ENCODE measurements around the gene SSR3.

Gene SSR3

DNA sequence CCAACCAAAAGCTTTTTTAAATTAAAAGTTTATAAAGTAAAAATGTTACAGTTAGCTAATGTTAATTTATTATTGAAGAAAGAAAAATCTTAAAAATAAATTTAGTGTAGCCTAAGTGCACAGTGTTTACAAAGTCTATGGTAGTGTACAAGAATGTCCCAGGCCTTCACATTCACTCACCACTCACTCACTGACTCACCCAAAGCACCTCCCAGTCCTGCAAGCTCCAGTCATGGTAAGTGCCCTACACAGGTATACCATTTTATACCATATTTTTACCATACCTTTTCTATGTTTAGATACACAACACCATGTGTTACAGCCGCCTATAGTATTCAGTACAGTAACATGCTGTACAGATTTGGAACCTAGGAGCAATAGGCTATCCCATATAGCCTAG lies 29.1 kb downstream of the SSR3 start:
- Histone ChIP-seq H3K9ac (ENCODE audit: low read depth in 1 of 2, low read length in 2 of 2) (no peak overlapping the region), H3K9me3 (ENCODE audit: control insufficient read depth in 2 of 2, low read length in 2 of 2) (no peaks in the 10 kb centered on the region), H3K27ac (ENCODE audit: low read depth in 2 of 2, low read length in 2 of 2) (no peak overlapping the region), H3K27me3 (ENCODE audit: control insufficient read depth in 2 of 2, insufficient read depth in 2 of 2, low read length in 2 of 2) (no peaks in the 10 kb centered on the region), H3K4me3 (ENCODE audit: low read length in 2 of 2) (no peak overlapping the region), H3K36me3 (ENCODE audit: control insufficient read depth in 2 of 2, insufficient read depth in 2 of 2, low read length in 2 of 2) (no peaks in the 10 kb centered on the region), H3K4me1 (ENCODE audit: control insufficient read depth in 2 of 2, insufficient read depth in 2 of 2, low read length in 2 of 2) (no peaks in the 10 kb centered on the region)

DNA sequence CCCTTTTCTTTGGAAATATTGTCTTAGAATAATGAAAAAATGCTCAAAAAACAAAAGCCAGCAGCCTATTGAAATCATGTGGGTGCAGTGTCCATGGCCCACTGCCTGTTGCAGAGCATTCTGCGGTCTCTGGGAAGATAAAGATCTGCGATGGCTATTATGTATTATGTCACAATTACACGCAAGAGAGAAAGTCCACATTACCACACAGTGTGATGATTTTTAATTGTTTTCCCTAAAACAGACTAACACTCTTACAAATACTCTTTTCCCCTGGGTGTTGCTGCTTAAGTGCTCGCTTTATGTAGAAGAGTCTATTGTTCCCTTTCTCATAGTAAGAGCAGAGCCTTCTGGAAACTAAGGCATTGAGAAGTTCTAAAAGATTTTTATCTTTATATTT lies 32.2 kb downstream of the SSR3 start:
- Histone ChIP-seq H3K27ac (ENCODE audit: low read depth in 2 of 2, low read length in 2 of 2) (no peak overlapping the region), H3K36me3 (ENCODE audit: control insufficient read depth in 2 of 2, insufficient read depth in 2 of 2, low read length in 2 of 2) (no peaks in the 10 kb centered on the region), H3K9me3 (ENCODE audit: control insufficient read depth in 2 of 2, low read length in 2 of 2) (no peaks in the 10 kb centered on the region), H3K27me3 (ENCODE audit: control insufficient read depth in 2 of 2, insufficient read depth in 2 of 2, low read length in 2 of 2) (no peaks in the 10 kb centered on the region), H3K4me3 (ENCODE audit: low read length in 2 of 2) (no peak overlapping the region), H3K9ac (ENCODE audit: low read depth in 1 of 2, low read length in 2 of 2) (no peak overlapping the region), H3K4me1 (ENCODE audit: control insufficient read depth in 2 of 2, insufficient read depth in 2 of 2, low read length in 2 of 2) (no peaks in the 10 kb centered on the region)

DNA sequence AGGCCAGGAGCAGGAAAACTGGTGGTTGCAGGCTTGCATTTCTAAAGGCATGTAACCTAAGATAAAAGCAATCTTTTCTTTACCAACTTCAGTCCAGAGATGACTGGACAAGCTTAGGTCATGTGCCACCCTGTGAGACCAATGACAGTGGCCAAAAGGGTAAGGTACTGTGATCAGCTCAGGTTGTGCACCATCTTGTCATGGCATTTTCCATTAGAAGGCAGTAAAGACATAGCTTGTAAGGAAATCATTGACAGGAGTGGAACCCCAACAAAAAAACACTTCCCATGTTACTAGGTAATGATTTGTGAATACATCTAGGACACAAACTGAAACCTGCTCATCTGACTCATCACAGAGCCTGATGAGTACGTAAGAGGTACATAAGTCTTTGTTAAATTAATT lies 35.2 kb downstream of the SSR3 start:
- Histone ChIP-seq H3K9me3 (ENCODE audit: control insufficient read depth in 2 of 2, low read length in 2 of 2) (no peaks in the 10 kb centered on the region), H3K4me1 (ENCODE audit: control insufficient read depth in 2 of 2, insufficient read depth in 2 of 2, low read length in 2 of 2) (no peaks in the 10 kb centered on the region), H3K27me3 (ENCODE audit: control insufficient read depth in 2 of 2, insufficient read depth in 2 of 2, low read length in 2 of 2) (no peaks in the 10 kb centered on the region), H3K9ac (ENCODE audit: low read depth in 1 of 2, low read length in 2 of 2) (no peak overlapping the region), H3K27ac (ENCODE audit: low read depth in 2 of 2, low read length in 2 of 2) (no peak overlapping the region), H3K4me3 (ENCODE audit: low read length in 2 of 2) (no peak overlapping the region), H3K36me3 (ENCODE audit: control insufficient read depth in 2 of 2, insufficient read depth in 2 of 2, low read length in 2 of 2) (no peaks in the 10 kb centered on the region)

DNA sequence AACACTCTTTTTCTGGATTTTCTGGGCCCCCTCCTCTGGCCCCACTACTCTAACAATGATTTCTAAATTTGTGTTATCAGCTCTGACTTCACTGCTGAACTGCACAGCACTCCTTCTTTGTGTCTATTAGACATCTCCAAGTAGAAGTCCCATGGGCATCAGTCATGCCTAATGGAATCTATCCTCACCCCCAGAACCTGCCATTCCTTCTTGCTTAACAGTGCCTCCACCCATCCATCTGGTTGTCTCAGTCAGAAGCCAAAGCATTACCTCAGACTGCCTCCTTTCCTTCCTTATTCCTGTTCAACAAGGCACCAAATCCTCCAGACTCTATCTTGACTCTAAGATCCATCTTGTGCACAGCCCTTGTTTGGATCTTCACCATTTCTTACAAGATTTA lies 36.2 kb downstream of the SSR3 start:
- no peaks in the 10 kb centered on the region for H3K27me3 ChIP-seq (ENCODE audit: control insufficient read depth in 2 of 2, insufficient read depth in 2 of 2, low read length in 2 of 2)

DNA sequence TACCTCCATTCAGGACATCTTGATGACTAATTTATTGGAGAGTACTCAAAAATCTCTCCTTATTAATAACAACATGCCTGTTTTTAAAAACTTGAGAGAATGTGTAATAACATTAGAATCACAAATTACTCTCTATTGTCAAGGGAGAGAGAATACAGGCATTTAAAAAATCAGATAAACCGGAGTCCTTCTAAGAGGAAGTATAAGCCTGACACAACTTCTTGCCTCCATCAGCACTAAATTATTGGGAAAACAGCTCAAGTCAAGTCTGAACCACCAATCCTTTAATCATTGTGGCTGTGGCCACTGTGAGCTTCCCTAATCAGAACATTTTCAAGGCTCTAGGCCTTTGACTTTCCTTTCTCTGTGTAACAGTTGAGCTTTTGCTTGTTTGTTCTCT lies 38.0 kb downstream of the SSR3 start:
- Histone ChIP-seq H3K9ac (ENCODE audit: low read depth in 1 of 2, low read length in 2 of 2) (no peak overlapping the region), H3K36me3 (ENCODE audit: control insufficient read depth in 2 of 2, insufficient read depth in 2 of 2, low read length in 2 of 2) (no peaks in the 10 kb centered on the region), H3K27ac (ENCODE audit: low read depth in 2 of 2, low read length in 2 of 2) (no peak overlapping the region), H3K4me1 (ENCODE audit: control insufficient read depth in 2 of 2, insufficient read depth in 2 of 2, low read length in 2 of 2) (no peaks in the 10 kb centered on the region), H3K27me3 (ENCODE audit: control insufficient read depth in 2 of 2, insufficient read depth in 2 of 2, low read length in 2 of 2) (no peaks in the 10 kb centered on the region), H3K9me3 (ENCODE audit: control insufficient read depth in 2 of 2, low read length in 2 of 2) (no peaks in the 10 kb centered on the region), H3K4me3 (ENCODE audit: low read length in 2 of 2) (no peak overlapping the region)

More for the DNA sequence above, 36.2 kb downstream of the SSR3 start:
- no peaks in the 10 kb centered on the region for H3K4me1 ChIP-seq (ENCODE audit: control insufficient read depth in 2 of 2, insufficient read depth in 2 of 2, low read length in 2 of 2)
- no peaks in the 10 kb centered on the region for H3K9me3 ChIP-seq (ENCODE audit: control insufficient read depth in 2 of 2, low read length in 2 of 2)
- H3K27ac ChIP-seq (ENCODE audit: low read depth in 2 of 2, low read length in 2 of 2), result no peak overlapping the region
- H3K4me3 ChIP-seq (ENCODE audit: low read length in 2 of 2), result no peak overlapping the region
- no peak overlapping the region for H3K9ac ChIP-seq (ENCODE audit: low read depth in 1 of 2, low read length in 2 of 2)
- H3K36me3 ChIP-seq (ENCODE audit: control insufficient read depth in 2 of 2, insufficient read depth in 2 of 2, low read length in 2 of 2), result no peaks in the 10 kb centered on the region

DNA sequence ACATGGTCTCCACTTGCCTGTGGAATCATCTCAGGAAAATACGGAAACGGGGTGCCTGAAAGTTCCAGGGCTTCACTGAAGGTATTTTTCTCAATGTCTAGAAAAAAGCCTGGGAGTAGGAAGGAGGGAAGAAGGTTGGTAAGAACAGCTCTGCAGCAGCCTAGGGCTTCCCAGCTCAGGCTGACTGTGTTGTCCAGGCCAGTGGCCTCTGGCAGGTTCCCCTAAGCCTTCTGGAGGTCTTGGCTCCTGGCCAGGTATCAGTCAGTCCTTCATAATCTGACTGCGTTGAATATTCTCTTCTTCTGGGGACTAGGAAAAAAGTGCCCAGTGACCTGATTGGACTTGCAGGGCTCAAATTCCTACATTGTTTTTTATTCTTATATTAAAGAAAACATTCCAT lies 38.6 kb downstream of the SSR3 start:
- no peak overlapping the region for H3K4me3 ChIP-seq (ENCODE audit: low read length in 2 of 2)
- H3K9me3 ChIP-seq (ENCODE audit: control insufficient read depth in 2 of 2, low read length in 2 of 2), result no peaks in the 10 kb centered on the region
- H3K27me3 ChIP-seq (ENCODE audit: control insufficient read depth in 2 of 2, insufficient read depth in 2 of 2, low read length in 2 of 2), result no peaks in the 10 kb centered on the region
- no peaks in the 10 kb centered on the region for H3K4me1 ChIP-seq (ENCODE audit: control insufficient read depth in 2 of 2, insufficient read depth in 2 of 2, low read length in 2 of 2)
- H3K27ac ChIP-seq (ENCODE audit: low read depth in 2 of 2, low read length in 2 of 2), result no peak overlapping the region
- H3K9ac ChIP-seq (ENCODE audit: low read depth in 1 of 2, low read length in 2 of 2), result no peak overlapping the region
- no peaks in the 10 kb centered on the region for H3K36me3 ChIP-seq (ENCODE audit: control insufficient read depth in 2 of 2, insufficient read depth in 2 of 2, low read length in 2 of 2)

DNA sequence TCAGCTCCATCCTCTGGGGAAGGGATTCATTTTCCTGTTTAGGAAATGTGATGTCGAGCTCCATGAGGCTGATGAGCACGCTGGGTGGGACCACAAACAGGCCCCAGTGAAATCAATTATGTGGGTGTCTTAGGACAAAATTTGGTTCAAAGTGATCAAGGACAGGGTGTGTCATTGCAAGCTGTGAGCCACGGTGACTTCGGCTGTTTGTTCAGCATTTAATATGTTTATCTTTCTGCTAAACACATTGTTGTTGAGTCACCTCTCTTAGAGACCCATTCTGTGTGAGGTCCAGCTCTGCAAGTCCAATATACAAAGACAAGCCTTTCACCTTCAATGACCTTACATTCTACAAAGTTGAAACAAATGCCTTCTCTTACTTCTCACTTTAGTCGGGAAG lies 41.3 kb downstream of the SSR3 start:
- no peak overlapping the region for H3K9ac ChIP-seq (ENCODE audit: low read depth in 1 of 2, low read length in 2 of 2)
- no peaks in the 10 kb centered on the region for H3K27me3 ChIP-seq (ENCODE audit: control insufficient read depth in 2 of 2, insufficient read depth in 2 of 2, low read length in 2 of 2)
- H3K36me3 ChIP-seq (ENCODE audit: control insufficient read depth in 2 of 2, insufficient read depth in 2 of 2, low read length in 2 of 2), result no peaks in the 10 kb centered on the region
- no peak overlapping the region for H3K27ac ChIP-seq (ENCODE audit: low read depth in 2 of 2, low read length in 2 of 2)
- H3K4me1 ChIP-seq (ENCODE audit: control insufficient read depth in 2 of 2, insufficient read depth in 2 of 2, low read length in 2 of 2), result no peaks in the 10 kb centered on the region
- H3K4me3 ChIP-seq (ENCODE audit: low read length in 2 of 2), result no peak overlapping the region
- H3K9me3 ChIP-seq (ENCODE audit: control insufficient read depth in 2 of 2, low read length in 2 of 2), result no peaks in the 10 kb centered on the region

DNA sequence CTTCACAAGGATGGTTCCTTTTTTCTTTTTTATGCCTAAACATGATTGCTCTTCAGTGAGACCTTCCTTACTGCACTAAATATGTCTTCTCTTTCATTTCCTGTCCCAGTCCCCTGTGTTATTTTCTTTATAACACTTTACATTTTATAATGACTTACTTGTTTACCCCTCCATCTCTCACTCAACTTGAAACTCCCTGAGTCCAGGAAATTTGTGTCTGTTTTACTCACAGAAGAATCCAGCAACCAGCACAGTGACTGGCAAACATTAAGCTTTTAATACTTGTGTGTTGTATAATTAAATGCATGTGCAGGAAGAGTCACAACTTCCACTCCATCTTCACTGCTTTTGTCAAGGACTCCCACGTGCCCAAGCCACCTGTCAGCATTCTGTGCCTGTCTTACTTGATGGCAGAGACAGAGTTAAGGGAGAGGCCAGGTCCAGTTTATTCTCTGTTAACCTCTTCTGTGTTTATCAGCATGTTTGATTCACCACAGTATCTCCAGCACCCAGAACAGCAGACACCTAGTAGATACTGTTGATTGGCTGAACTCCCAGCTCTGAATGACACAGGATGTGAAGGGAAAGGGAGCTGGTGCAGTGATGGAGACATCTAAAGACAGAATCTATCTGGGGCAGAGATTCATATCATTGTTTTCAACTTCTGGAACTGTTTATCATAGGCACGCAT lies 42.8 kb downstream of the SSR3 start:
- no peaks in the 10 kb centered on the region for H3K27me3 ChIP-seq (ENCODE audit: control insufficient read depth in 2 of 2, insufficient read depth in 2 of 2, low read length in 2 of 2)
- H3K9me3 ChIP-seq (ENCODE audit: control insufficient read depth in 2 of 2, low read length in 2 of 2), result no peaks in the 10 kb centered on the region
- no peak overlapping the region for H3K4me3 ChIP-seq (ENCODE audit: low read length in 2 of 2)
- H3K4me1 ChIP-seq (ENCODE audit: control insufficient read depth in 2 of 2, insufficient read depth in 2 of 2, low read length in 2 of 2), result no peaks in the 10 kb centered on the region
- no peaks in the 10 kb centered on the region for H3K36me3 ChIP-seq (ENCODE audit: control insufficient read depth in 2 of 2, insufficient read depth in 2 of 2, low read length in 2 of 2)
- no peak overlapping the region for H3K27ac ChIP-seq (ENCODE audit: low read depth in 2 of 2, low read length in 2 of 2)
- no peak overlapping the region for H3K9ac ChIP-seq (ENCODE audit: low read depth in 1 of 2, low read length in 2 of 2)

DNA sequence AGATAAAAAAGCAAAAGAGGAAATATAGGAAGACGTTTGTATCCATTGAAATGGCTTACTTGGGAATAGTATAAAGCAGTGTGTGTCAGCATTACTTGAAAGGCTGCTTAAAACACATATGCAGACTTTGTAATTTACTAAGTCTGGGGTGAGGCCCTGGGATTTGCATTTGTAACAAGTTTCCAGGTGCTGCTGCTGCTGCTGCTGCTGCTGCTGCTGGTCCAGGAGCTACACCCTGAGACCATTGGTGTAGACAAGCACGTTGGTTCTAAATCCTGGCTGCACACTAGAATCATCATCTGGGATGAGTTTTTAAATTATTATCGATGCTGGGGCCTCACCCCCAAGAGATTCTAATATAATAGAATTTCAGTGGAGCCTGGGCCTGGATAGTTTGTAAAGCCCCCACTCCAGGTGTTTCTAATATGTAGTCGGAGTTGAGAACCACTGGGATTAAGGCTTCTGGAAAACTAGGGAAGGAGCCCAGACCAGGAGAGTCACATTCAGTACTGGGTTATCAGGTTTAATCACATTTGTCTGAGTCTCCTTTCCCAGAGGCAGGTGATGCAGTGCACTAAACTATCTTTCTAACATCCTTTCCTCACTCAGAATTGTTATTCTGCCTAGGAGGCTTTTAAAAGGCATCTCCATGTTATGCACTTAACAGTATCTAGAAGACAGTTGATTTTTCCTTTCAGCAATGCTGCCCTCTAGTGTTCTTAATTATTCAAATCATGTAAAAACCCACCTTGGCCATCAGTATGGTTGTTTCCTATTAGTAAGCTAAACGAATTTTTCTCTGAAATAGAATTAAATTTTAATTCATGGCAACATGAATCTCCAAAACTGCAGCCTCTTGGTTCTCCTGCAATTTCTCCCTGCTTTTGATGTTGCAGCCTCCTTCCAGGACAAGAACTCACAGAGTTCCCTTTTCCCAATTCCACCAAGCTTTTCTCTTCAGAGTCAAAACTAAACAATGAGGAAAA lies 45.4 kb downstream of the SSR3 start:
- H3K9me3 ChIP-seq (ENCODE audit: control insufficient read depth in 2 of 2, low read length in 2 of 2), result no peaks in the 10 kb centered on the region
- no peak overlapping the region for H3K27ac ChIP-seq (ENCODE audit: low read depth in 2 of 2, low read length in 2 of 2)
- H3K9ac ChIP-seq (ENCODE audit: low read depth in 1 of 2, low read length in 2 of 2), result no peak overlapping the region
- no peak overlapping the region for H3K4me3 ChIP-seq (ENCODE audit: low read length in 2 of 2)
- H3K4me1 ChIP-seq (ENCODE audit: control insufficient read depth in 2 of 2, insufficient read depth in 2 of 2, low read length in 2 of 2), result no peaks in the 10 kb centered on the region
- no peaks in the 10 kb centered on the region for H3K27me3 ChIP-seq (ENCODE audit: control insufficient read depth in 2 of 2, insufficient read depth in 2 of 2, low read length in 2 of 2)
- no peaks in the 10 kb centered on the region for H3K36me3 ChIP-seq (ENCODE audit: control insufficient read depth in 2 of 2, insufficient read depth in 2 of 2, low read length in 2 of 2)

DNA sequence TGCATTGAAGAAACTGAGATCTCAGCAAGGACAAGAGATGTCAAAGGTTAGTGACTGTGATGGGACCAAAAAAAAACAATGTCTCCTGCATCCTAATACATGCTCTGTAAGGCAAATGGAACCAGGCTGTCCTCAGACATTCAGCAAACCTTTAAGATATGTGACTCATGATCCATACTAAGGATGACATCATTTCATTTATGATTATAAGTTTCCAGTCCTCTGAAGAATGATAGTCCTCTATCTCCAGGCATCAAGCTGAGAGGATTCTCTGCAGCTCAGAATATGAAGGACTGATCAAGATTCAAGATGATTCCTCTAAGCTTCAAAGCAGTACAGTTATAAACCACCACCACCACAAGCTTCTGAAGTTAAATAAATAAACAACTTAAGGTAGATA lies 47.6 kb downstream of the SSR3 start:
- Histone ChIP-seq H3K9me3 (ENCODE audit: control insufficient read depth in 2 of 2, low read length in 2 of 2) (no peaks in the 10 kb centered on the region), H3K4me1 (ENCODE audit: control insufficient read depth in 2 of 2, insufficient read depth in 2 of 2, low read length in 2 of 2) (no peaks in the 10 kb centered on the region), H3K27ac (ENCODE audit: low read depth in 2 of 2, low read length in 2 of 2) (no peak overlapping the region), H3K27me3 (ENCODE audit: control insufficient read depth in 2 of 2, insufficient read depth in 2 of 2, low read length in 2 of 2) (no peaks in the 10 kb centered on the region), H3K36me3 (ENCODE audit: control insufficient read depth in 2 of 2, insufficient read depth in 2 of 2, low read length in 2 of 2) (no peaks in the 10 kb centered on the region), H3K4me3 (ENCODE audit: low read length in 2 of 2) (no peak overlapping the region), H3K9ac (ENCODE audit: low read depth in 1 of 2, low read length in 2 of 2) (no peak overlapping the region)
